Muscle layer of colon (tissue), 2 donors: ENCODE results near the gene KCNH3.

ENCODE experiments used
- H3K27ac ChIP-seq: one replicate; pipeline ENCODE4 v1.7.0; 2013; ENCODE audit warnings: low read depth, mild to moderate bottlenecking, low read length, moderate library complexity
- H3K27me3 ChIP-seq, 2 donors: one replicate each; pipeline ENCODE4 v1.7.0; 2013; ENCODE audit warnings: low read length in 2 of 2, mild to moderate bottlenecking in 2 of 2; ENCODE audit not compliant: insufficient read depth in 2 of 2, control insufficient read depth in 1 of 2
- H3K36me3 ChIP-seq: one replicate; pipeline ENCODE4 v1.7.0; 2013; ENCODE audit warnings: mild to moderate bottlenecking, low read length; ENCODE audit not compliant: insufficient read depth
- H3K4me1 ChIP-seq: one replicate; pipeline ENCODE4 v1.7.0; 2013; ENCODE audit warnings: mild to moderate bottlenecking, low read length; ENCODE audit not compliant: insufficient read depth
- H3K4me3 ChIP-seq, 2 donors: one replicate each; pipeline ENCODE4 v1.7.0; 2013; ENCODE audit warnings: low read length in 2 of 2, low read depth in 1 of 2, mild to moderate bottlenecking in 1 of 2, moderate library complexity in 1 of 2
- H3K9ac ChIP-seq: one replicate; pipeline ENCODE4 v1.7.0; 2013; ENCODE audit warnings: low read length
- H3K9me3 ChIP-seq: one replicate; pipeline ENCODE4 v1.7.0; 2013; ENCODE audit warnings: mild to moderate bottlenecking, low read length
- donor health status: abdominal sarcoma.
- donor health status: Adenocarcinoma of cecum.

The KCNH3 gene

DNA sequence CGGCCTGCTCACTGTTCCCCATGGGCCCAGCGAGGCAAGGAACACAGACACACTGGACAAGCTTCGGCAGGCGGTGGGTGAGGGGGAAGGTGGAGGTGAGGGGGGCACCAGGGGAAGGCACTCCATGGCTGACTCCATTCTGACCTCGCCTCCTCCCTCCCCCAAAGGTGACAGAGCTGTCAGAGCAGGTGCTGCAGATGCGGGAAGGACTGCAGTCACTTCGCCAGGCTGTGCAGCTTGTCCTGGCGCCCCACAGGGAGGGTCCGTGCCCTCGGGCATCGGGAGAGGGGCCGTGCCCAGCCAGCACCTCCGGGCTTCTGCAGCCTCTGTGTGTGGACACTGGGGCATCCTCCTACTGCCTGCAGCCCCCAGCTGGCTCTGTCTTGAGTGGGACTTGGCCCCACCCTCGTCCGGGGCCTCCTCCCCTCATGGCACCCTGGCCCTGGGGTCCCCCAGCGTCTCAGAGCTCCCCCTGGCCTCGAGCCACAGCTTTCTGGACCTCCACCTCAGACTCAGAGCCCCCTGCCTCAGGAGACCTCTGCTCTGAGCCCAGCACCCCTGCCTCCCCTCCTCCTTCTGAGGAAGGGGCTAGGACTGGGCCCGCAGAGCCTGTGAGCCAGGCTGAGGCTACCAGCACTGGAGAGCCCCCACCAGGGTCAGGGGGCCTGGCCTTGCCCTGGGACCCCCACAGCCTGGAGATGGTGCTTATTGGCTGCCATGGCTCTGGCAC, 18.5 kb downstream of the KCNH3 start:
- Histone ChIP-seq H3K27me3 (no peaks in the 10 kb centered on the region), H3K4me1 (no peaks in the 10 kb centered on the region), H3K9me3 (no peaks in the 10 kb centered on the region), H3K36me3 (peaks cover 52% of the 10 kb centered on the region), H3K27ac (no peak overlapping the region), H3K4me3 (no peak overlapping the region), H3K9ac (no peak overlapping the region)

DNA sequence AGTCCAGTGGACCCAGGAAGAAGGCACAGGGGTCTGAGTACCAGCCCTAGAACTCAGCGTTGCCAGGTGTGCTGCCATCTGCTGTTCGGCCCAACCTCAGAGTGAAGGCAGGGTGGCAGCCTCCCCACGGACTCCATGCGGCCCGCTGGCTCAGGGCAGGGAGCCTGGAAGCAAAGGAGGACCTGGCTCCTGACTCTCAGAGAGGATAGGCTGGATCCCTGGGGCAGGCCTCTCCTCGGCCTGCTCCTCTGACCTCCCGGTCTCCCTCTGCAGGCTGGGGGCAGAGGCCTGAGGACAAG, 19.0 kb downstream of the KCNH3 start:
- Histone ChIP-seq H3K4me1 (no peaks in the 10 kb centered on the region), H3K4me3 (no peak overlapping the region), H3K9ac (no peak overlapping the region), H3K27ac (no peak overlapping the region), H3K36me3 (peaks cover 57% of the 10 kb centered on the region), H3K9me3 (no peaks in the 10 kb centered on the region), H3K27me3 (no peaks in the 10 kb centered on the region)

DNA sequence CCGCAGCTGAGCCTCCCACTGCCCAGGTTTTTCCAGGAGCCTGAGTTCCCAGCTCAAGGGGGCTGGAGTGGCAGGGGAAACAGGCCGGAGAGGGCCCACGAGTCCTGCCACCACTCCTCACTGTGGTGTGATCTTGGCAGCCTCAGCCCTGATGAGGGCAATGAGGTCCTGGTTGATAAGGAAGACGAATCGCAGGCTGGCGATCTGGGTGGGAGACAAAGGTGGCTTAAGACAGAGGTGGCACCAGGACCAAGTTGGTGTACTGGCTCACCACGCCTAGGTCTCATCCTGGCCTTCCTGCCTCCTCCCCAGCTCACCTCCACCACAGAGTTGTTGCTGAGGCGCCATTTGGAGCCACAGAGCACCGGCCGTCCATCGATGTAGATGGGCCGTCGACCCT, 19.7 kb downstream of the KCNH3 start:
- Histone ChIP-seq H3K9ac (no peak overlapping the region), H3K9me3 (no peaks in the 10 kb centered on the region), H3K36me3 (peaks cover 63% of the 10 kb centered on the region), H3K27ac (no peak overlapping the region), H3K27me3 (no peaks in the 10 kb centered on the region), H3K4me1 (no peaks in the 10 kb centered on the region), H3K4me3 (no peak overlapping the region)

DNA sequence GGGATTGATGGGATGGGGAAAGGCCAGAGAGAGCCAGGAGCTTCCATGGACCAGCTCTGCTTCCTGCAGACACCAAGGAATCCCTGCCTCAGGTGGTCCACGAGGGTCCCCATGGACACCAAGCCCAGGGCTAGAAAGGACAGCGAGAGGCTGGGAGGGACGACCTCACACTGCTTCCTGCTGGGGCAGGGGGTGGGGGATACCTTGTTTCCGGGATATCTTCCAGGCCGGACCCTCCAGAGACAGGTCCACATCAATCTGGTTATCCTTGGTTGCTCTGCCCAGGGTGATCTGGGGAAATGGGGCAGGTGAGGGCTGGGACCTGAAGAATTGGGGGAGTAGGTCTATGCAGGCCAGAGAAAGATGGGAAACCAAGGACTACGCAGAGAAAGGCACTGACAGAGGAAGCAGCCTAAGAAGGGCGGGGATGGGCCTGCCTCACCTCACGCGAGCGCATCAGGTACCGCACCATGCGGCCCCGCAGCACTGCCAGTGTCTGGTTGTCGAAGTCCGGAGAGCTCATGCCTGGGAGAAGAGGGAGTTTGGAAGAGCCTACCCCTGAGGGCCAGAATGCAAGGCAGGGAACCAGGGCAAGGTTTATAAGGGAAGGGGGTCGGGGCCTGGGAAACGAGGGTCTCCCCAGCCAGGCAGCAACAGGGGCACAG, 20.3 kb downstream of the KCNH3 start:
- Histone ChIP-seq H3K9ac (no peak overlapping the region), H3K27ac (no peak overlapping the region), H3K9me3 (no peaks in the 10 kb centered on the region), H3K4me1 (no peaks in the 10 kb centered on the region), H3K27me3 (no peaks in the 10 kb centered on the region), H3K36me3 (peaks cover 69% of the 10 kb centered on the region), H3K4me3 (no peak overlapping the region)

GRCh38 chr12:49560695-49561094, 21.9 kb downstream of the KCNH3 start:
- peaks cover 82% of the 10 kb centered on the region for H3K36me3 ChIP-seq
- no peak overlapping the region for H3K4me3 ChIP-seq
- H3K27me3 ChIP-seq: no peaks in the 10 kb centered on the region
- H3K4me1 ChIP-seq: no peaks in the 10 kb centered on the region
- H3K27ac ChIP-seq: no peak overlapping the region
- H3K9me3 ChIP-seq: no peaks in the 10 kb centered on the region
- H3K9ac ChIP-seq: no peak overlapping the region

- Histone ChIP-seq H3K4me1 (peaks cover 11% of the 10 kb centered on the region), H3K27me3 (no peaks in the 10 kb centered on the region), H3K4me3 (no peak overlapping the region), H3K36me3 (peaks cover 71% of the 10 kb centered on the region), H3K27ac (no peak overlapping the region), H3K9ac (no peak overlapping the region), H3K9me3 (no peaks in the 10 kb centered on the region)
Observed at GRCh38 chr12:49562233-49562632, 23.4 kb downstream of the KCNH3 start.

DNA sequence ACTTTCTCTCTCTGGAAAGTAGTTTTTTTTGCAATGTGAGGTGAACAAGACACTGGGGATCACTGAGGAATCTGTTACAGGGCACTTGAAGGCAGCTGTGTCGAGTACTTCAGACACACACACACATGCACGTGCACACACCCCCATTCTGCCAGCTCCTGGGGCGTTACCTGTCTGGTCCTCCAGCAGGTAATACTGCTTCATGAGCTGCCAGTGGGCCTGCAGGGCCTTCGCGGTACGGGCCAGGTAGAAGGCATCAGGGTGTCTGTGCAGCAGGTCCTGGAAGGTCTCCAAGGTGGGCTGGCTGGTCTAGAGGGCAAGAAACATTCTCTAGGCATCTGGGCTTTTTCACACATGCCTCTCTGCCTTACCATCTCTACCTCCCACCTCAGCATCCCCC, 24.0 kb downstream of the KCNH3 start:
- Histone ChIP-seq H3K27ac (no peak overlapping the region), H3K36me3 (peaks cover 69% of the 10 kb centered on the region), H3K4me1 (peaks cover 13% of the 10 kb centered on the region), H3K9ac (no peak overlapping the region), H3K9me3 (no peaks in the 10 kb centered on the region), H3K4me3 (no peak overlapping the region), H3K27me3 (no peaks in the 10 kb centered on the region)

DNA sequence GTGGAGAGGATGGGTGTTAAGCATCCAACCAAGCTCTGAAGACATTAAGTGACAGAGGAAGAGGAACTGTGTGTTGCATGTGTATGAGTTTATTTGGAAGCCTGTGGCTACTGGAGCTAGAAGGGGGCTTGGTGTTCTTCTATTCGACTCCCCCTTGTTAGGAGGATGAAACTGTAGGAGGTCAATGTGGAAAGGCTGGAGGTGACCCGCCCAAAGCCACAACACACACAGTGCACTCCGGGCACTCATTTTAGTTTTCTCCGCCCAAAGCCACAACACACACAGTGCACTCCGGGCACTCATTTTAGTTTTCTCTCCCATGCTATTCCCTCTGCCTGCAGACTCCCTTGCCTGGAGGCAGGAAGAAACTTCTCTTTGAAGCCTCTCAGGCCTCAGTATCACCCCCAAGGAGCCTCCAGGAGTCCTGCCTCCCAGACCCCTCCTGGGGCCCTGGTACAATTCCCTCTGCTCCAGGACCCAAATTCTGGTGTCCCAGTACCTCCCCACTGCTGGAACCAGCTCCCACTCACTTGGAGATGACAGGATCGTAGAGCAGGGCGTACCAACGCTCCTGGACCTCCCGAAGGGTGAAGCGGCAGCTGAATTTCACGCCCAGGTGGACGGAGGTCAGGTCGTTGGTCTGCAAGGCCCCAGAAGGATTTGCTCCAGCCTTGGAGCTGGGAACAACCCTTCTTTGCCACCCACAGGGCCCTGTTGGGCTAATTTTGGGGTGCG, 25.3 kb downstream of the KCNH3 start:
- Histone ChIP-seq H3K36me3 (peaks cover 60% of the 10 kb centered on the region), H3K9me3 (no peaks in the 10 kb centered on the region), H3K27ac (no peak overlapping the region), H3K27me3 (no peaks in the 10 kb centered on the region), H3K4me3 (no peak overlapping the region), H3K9ac (no peak overlapping the region), H3K4me1 (peaks cover 13% of the 10 kb centered on the region)

DNA sequence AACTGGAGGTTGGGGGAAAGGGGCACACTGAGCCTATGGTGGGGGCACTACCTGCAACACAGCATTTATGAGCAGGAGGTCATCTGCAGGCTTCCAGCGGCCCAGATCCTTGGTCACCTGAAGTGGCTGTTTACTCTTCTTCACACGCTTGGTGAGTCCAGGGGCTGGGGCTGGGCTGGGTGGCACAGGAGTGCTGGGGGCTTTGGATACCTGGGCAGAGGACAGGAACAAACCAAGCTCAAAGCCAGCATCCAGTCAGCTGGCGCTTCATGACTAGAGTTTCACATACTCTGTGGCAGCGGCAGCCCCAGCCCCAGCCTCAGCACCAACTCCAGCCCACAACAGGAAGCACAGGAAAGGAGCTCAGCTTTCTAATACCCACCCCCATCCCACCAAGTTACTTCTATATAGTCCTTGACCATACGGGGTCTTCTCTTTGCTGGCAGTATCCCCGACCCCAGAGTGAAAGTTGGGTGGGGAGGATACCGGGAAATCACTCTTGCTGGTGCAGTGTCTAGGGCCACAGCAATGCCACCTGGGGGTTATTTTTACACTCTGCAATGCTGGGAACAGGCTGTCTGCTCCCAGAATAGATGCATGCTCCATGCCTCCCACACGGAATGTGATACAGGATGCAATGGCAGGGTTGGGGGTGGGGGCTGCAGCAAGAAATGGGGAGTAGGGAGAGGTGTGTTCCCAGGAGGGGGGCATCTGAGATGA, 26.0 kb downstream of the KCNH3 start:
- Histone ChIP-seq H3K27ac (no peak overlapping the region), H3K27me3 (no peaks in the 10 kb centered on the region), H3K36me3 (peaks cover 53% of the 10 kb centered on the region), H3K9me3 (no peaks in the 10 kb centered on the region), H3K4me3 (no peak overlapping the region), H3K9ac (no peak overlapping the region), H3K4me1 (peaks cover 13% of the 10 kb centered on the region)

DNA sequence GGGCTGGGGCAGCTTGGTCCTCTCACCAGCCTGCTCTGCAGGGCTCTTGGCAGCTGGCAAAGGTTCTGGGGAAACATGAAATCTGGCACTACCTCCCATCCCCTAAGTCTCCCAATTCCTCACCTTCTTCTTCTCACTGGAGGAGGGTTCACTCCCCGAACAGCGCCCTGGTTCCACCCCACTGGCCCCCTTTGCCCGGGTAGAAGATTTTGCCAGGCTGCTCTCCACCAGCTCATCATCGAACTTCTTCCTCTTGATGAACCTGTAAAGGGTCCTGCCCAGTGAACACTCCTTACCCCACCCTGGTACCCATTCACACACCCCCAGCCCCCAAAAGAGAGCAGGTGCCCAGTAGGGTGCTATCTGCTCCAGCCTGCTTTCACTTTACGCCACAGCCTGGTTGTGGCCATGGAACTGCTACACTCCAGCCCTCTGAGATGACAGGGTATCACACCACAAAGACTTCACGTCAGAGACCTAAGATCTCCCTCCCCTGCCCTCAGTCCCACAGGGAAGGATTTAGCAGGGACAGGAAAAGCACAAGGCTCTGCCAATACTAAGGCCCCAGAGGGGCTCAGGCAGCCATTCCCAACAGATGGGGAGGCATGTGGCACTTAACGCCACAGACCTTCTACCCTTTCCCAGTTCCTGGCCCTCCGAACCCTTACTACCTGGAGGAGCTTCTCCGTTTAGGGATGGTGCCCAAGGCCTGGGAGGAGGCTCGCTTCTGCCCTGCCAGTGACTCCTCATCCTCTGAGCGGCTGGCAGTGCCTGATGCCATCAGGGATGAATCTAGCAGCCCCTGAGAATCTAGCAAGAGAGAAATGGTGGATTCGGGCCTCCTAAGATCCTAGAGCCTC, 26.8 kb downstream of the KCNH3 start:
- H3K9ac ChIP-seq: no peak overlapping the region
- peaks cover 45% of the 10 kb centered on the region for H3K36me3 ChIP-seq
- peaks cover 13% of the 10 kb centered on the region for H3K4me1 ChIP-seq
- no peaks in the 10 kb centered on the region for H3K27me3 ChIP-seq
- no peak overlapping the region for H3K4me3 ChIP-seq
- no peaks in the 10 kb centered on the region for H3K9me3 ChIP-seq
- H3K27ac ChIP-seq: no peak overlapping the region

- Histone ChIP-seq H3K27me3 (no peaks in the 10 kb centered on the region), H3K4me3 (no peak overlapping the region), H3K4me1 (peaks cover 13% of the 10 kb centered on the region), H3K9me3 (no peaks in the 10 kb centered on the region), H3K27ac (no peak overlapping the region), H3K36me3 (peaks cover 39% of the 10 kb centered on the region), H3K9ac (no peak overlapping the region)
Observed at GRCh38 chr12:49566361-49566760, 27.5 kb downstream of the KCNH3 start.
